ENCODE results near the gene EFNA5. TPM values are rescaled to one million over a fixed set of nuclear protein-coding genes. Genes with fewer than 3 reads are reported as not detected.
"Not testable (repeated sequence)": the region's sequence is repeated elsewhere in the genome, so short reads cannot be mapped to it uniquely, and the experiment has no call there.

The EFNA5 gene
- polyA plus RNA-seq, 5 donors: 17.4 to 26.5 (median 19.1) TPM

- DNase-seq: no peak
Measured at GRCh38 chr5:107369622-107370021, 301.1 kb downstream of the EFNA5 start.

- no peak for DNase-seq
Measured at GRCh38 chr5:107368615-107369014, 302.1 kb downstream of the EFNA5 start.

- DNase-seq: no peak
Measured at GRCh38 chr5:107367939-107368338, 302.8 kb downstream of the EFNA5 start.

- no peak for DNase-seq
Measured at GRCh38 chr5:107367480-107367879, 303.3 kb downstream of the EFNA5 start.

- no peak for DNase-seq
Measured at GRCh38 chr5:107365320-107366109, 305.2 kb downstream of the EFNA5 start.

- no peak for DNase-seq
Measured at GRCh38 chr5:107364443-107365319, 306.1 kb downstream of the EFNA5 start.

GRCh38 chr5:107363768-107364167, 307.0 kb downstream of the EFNA5 start:
- DNase-seq: no peak

- peak in 1 of 2 donors; percentile 27 for DNase-seq
Measured at GRCh38 chr5:107361945-107362344, 308.8 kb downstream of the EFNA5 start.

- no peak for DNase-seq
Measured at GRCh38 chr5:107359916-107360234, 310.9 kb downstream of the EFNA5 start.

GRCh38 chr5:107359033-107359915, 311.5 kb downstream of the EFNA5 start:
- DNase-seq: peak in 1 of 2 donors; percentile 10

- no peak for DNase-seq
Measured at GRCh38 chr5:107356891-107357290, 313.8 kb downstream of the EFNA5 start.

GRCh38 chr5:107352576-107352975, 318.2 kb downstream of the EFNA5 start:
- no peak for DNase-seq

GRCh38 chr5:107346580-107346979, 324.2 kb downstream of the EFNA5 start:
- DNase-seq: not testable (repeated sequence)

GRCh38 chr5:107342371-107342770, 328.4 kb downstream of the EFNA5 start:
- DNase-seq: no peak

- DNase-seq: no peak
Measured at GRCh38 chr5:107341376-107342084, 329.2 kb downstream of the EFNA5 start.

- DNase-seq: no peak
Measured at GRCh38 chr5:107340631-107341030, 330.1 kb downstream of the EFNA5 start.

- DNase-seq: no peak
Measured at GRCh38 chr5:107338335-107338734, 332.4 kb downstream of the EFNA5 start.

GRCh38 chr5:107337281-107337680, 333.5 kb downstream of the EFNA5 start:
- no peak for DNase-seq

GRCh38 chr5:107331882-107332281, 338.9 kb downstream of the EFNA5 start:
- DNase-seq: no peak

- DNase-seq: no peak
Measured at GRCh38 chr5:107331312-107331711, 339.4 kb downstream of the EFNA5 start.

- no peak for DNase-seq
Measured at GRCh38 chr5:107330903-107331302, 339.8 kb downstream of the EFNA5 start.

Measured in right lung (tissue), 5 donors.